GM18517 (cell line): ENCODE results near the gene SLX9.

Experiments
- ATAC-seq: cut with Tn5 transposase; IDR thresholded peaks from one replicate; pipeline ENCODE4 v1.9.1; 2021; ENCODE audit warnings: mild to moderate bottlenecking, moderate library complexity; ENCODE audit not compliant: unreplicated experiment

The SLX9 gene

DNA sequence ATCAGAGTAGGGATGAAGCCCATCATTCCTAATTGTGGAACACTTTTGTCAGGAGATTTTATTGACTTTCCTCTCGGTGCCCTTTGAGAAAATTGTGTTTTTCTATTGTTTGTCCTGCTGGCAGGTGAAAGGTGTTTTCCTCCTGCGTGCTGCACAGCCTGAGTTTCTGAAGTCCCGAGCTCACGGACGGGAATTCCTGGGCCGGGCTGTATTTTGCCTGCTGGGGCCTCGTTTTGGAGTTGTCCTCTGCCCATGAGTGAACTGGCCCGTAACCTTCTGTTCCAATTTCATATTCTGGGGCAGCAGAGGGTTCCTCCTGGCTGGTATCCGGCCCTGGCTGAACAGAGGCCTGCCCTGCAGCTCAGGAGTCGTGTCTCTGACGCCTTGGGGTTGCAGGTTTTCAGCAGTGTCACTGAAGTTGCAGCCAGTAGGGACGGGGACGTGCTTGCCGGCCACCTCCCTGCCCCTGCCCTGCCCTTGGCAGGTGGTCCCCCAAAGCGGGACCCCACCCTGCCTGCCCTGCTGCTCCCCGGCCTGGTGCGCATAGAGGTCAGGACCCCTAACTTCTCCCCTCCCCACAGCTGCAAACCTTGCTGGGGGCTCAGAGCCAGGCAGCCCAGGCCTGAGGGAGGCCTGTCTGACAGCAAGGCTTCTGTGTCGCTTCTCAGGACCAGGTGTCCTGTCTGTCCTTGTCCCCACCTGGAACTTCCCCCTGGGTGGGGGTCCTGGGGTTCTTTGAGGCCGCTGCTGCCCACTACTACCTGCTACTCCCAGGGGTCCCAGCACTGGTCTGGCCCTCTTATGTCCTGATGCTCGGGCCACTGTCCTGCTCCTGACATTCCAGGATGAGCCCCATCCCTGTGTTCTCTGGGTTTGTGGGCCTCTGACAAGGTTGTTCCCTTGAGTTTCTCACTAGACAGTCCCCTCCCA lies 49.0 kb downstream of the SLX9 start:
- no peak for ATAC-seq

DNA sequence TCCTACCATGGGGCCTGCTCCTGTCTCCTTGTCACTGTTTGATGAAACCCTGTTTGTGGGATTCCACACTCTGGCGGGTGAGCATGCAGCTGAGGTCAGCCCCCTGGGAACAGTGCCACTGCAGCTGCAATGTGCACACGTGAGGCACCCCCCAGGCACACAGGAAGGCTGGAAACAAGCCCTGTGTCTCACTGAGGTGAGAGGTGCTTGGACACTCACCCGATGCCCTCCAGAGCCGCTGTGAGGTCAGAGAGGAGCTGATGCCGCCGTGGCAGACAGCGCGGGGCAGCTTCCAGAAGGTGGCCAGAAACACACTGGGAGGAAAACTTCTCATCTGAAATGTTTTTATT lies 49.7 kb downstream of the SLX9 start:
- no peak for ATAC-seq

DNA sequence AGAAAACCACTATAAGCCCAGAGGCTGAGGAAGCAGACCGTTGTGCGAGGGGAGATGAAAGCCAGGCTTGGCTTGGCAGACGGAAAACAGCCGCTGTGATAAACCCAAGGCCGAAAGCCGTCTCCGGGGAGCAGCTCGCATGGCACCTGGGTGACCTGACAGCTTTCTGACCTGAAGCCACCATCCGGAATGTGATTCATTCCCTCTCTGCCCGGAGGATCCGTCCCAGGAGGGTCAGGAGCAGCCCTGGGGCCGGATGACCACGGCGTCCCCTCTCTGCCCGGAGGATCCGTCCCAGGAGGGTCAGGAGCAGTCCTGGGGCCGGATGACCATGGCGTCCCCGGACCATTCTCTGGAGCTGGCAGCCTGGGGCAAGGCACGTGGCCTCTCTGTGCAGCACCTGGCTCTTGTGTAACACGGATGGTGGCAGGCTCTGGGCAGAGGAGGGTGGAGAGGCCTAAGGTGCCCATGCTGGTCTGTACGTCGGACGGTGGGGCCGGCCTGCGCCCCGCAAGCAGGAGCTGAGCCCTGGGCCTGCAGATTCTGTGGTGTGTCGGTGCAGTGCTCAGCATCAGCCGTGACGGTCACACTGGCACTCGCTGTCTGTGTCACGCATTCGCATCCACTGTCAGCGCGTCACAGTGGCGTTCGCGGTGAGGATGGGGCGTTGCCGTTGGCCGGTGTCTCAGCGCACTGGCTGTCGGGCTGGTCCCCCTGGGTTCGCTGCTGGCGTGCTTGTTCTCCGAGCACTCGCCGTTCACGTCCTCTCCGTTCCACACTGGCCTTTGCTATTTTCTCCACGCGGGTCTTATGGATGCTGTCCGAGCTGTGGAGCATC lies 50.3 kb downstream of the SLX9 start:
- no peak for ATAC-seq

DNA sequence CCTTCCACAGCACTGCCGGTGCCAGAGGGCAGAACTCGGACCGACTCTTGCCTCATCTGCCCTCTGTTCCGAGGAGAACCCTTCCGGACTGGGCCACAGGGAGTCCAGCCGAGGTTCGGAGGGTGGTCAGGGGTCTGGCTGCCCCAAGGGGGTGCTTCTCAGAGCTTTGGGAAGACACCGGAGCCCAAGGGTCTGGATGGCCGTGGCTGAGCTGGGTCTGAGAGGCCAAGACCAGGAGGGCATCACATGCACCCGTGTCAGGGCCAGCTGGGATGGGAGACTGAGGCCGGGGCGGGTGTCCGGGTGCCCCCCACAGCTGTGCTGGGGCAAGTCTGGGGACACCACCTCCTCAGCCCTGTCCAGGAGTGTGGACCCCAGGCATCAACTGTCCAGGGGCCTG lies 51.1 kb downstream of the SLX9 start:
- no peak for ATAC-seq

DNA sequence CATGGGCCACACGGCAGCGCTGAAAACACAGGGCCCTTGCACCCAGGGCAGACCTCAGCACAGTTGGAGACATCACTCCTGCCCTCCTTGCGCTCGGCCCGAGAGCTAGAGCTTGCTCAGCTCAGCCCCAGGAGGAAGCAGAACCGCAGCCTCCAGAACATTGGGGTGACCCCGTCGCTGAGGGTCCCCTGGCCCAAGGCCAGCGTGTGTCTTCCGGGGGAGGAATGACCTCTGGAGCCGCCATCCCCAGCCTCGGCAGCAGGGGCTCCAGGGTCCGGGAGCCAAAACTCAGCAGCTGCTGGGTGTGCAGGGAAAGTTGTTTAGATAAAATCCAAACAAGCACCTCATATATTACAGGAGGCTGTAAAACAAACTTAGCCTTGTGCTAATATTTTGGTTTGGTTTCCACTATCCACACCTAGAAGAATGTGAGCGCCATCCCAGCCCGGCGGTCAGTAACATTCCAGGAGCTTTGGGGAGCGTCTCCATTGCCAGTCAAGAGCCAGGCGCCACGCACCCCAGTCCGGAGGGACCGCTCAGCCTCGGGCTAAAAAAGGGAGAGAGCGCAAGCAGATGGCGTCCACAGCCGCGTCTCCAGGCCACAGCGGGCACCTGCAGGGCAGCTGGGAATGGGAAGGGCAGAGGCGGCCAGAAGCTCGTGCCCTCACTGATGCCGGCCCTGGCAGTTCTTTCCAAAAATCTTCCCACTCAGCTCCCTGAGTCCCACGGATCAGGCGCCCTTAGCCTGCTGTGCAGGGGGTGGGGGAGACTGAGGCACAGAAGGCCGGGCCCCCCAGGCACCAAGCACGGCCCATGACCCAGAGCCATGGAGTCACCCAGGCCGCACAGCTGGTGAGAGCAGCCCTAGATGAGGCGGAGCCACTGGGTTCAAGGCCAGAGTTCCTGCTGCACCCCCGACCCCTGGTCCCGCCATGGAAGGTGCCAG lies 52.0 kb downstream of the SLX9 start:
- no peak for ATAC-seq

DNA sequence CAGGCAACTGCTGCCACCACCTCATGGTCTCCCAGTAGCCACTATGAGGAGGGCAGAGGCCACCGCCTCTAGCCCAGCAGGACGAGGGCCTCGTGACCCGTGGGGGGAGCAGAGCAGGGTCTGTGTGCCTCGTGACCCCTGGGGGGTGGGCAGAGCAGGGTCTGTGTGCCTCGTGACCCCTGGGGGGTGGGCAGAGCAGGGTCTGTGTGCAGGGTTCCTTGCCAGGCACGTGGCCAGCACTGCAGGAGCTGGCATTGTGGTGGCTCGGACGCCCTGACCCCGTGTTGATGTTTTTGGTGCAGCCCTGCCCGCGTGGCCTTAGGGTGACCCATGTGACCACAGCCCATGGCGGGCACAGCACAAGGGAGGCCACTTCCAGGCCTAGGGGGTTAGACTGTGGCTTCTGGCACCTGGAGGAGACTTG lies 52.8 kb downstream of the SLX9 start:
- no peak for ATAC-seq

DNA sequence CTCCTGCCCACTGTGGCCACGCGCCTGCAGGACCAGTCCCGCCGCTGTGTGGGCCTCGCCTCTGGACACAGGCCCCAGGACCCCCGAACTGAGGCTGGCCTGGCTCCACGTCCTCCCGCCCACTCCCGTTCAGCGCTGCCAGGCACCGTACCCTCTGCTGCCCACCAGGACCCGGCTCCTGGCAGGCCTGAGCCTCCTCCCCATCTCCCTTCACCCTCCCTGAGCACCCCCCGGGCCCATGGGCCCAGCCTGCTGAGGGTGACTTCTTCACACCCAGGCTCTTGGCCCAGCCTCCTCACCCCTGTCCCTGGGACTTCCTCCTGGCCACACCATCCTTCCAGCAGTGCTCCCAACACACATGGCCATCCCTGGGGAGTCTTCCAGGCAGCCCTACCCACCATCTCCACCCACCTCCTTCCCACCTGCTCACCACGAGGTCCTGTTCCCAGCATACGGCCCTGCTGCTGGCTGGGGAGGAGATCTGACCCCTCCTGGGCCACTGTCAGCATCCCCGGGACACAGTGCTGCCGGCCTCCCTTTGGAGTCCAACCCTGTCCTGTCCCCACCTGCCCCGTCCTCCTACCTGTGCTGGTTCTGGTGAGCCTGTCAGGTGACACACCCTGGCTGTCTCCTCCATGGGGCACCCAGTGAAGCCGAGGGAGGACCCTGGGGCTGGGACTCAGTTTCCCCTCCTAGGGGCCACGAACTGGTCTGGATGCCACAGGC lies 53.7 kb downstream of the SLX9 start:
- no peak for ATAC-seq

DNA sequence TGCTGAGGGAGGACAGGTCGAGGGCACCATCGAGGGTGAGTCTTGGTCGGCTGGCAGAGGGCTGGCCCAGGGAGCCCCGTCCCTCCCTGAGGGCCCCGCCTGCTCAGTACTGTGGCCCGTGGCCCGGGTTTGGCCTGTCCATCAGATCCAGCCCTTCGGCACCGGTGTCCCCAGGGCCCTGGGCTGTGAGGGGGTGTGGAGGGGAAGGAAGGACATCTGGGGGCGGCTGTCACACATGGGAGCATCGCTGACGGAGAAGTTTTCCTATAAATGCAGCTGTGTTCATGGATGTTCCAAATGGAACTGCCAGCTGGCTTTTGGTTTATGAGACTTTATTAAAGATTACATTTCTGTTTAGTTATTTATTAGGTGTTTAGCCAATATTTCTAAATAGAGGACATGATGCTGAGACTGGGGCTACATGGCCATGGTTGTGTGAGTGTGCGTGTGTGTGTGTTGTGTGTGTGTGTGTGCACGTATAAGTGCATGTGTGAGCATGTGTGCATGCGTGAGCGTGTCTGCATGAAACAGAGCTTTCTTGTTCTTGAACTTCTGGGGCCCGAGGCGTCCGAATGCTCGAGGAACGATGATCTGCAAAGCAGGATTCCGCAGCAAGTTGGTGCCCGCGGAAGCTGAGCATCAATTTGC lies 54.3 kb downstream of the SLX9 start:
- ATAC-seq, result no peak

DNA sequence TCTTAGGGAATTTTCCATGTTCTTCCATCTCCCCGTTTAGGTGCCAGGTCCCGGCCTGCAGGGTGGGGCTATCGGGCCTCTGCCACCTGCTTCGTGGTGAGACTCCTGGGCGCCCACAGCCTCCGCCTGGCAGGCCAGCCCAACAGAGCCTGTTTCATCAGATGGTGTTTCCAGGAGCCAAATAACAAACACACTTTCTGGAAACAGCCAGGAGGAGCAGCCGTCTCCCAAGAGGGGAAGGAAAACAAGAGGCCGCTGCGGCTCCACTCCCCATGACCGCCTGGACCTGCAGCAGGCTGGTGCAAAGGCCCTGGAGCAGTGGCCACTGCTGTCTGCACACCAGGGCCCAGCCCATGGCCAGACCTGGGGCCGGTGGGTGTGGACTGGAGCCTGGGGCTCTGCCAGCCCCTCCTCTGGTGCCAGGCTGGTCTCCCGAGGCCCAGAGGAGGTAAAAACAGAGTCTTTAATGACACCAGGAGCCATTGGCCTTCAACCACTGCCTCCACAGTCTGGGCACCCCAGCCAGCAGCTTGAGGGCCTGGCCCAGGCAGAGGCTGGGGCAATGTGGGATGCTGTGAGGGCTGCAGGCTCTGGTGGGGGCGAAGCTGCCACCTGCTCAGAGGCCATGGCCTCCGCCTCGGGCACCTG lies 55.0 kb downstream of the SLX9 start:
- ATAC-seq, result no peak

DNA sequence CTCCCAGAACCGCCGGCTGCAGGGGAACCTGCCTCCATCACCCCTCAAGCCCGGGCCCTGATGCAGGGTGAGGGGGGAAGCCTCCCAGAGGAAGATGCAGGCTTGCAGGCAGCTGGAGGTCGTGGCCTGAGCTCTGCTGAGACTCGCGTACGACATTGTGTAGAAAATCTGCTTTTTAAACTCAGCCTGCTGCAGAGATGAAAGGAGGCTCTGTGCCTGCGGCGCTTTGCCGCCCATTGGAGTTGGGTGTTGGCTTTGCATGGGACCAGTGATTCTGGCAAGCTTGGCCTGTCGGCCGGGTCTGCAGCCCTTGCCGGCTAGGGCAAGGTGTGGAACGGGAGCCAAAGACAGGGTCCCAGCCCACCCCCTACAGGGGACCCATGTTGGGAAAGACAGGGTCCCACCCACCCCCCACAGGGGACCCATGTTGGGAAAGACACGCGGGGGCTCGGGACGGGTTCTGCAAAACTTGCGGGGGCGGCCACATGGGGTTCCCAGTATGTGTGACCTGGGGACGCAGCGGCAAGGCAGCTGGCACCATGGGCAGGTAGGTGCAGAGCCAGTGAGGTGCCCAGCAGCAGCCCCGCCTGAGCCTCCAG lies 55.6 kb downstream of the SLX9 start:
- no peak for ATAC-seq

DNA sequence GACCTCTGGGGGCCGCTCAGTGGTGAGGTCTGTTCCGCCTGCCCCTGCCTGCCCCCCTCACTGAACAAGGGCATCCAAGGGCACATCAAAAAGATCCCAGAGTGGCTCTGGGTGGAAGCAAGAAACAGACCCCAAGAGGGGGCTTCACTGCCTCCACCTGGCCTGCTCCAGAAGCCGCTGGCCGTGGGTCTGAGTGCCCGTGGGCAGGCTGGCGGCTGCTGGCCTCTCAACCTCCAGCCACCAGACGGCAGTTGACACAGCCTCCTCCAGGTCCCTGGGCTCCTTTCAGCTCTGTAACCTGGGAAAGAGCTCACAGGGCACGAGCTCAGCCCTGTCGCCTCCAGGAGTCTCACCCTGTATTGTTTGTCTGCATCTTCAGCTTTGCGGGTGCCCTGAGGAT lies 56.3 kb downstream of the SLX9 start:
- ATAC-seq, result no peak

DNA sequence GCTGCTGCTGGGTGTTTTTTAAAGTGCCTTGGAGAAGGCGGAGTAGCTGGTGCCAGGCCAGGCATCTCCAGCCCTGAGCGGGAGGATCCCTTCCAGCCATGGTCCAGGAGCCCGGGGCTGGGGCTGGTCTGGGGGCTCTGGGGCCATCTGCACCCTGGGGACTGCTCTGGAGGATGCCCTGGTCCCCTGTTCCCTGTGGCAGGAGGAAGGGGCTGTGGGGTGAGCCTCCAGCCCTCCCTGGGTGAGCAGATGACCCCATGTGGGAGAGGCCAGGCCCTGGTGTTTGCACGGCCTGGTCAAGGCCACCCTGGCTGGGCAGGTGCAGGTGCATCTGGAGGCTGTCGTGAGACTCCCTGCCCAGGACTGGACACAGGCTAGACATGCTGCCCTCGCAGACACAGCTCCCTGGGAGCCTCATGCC lies 56.7 kb downstream of the SLX9 start:
- no peak for ATAC-seq

DNA sequence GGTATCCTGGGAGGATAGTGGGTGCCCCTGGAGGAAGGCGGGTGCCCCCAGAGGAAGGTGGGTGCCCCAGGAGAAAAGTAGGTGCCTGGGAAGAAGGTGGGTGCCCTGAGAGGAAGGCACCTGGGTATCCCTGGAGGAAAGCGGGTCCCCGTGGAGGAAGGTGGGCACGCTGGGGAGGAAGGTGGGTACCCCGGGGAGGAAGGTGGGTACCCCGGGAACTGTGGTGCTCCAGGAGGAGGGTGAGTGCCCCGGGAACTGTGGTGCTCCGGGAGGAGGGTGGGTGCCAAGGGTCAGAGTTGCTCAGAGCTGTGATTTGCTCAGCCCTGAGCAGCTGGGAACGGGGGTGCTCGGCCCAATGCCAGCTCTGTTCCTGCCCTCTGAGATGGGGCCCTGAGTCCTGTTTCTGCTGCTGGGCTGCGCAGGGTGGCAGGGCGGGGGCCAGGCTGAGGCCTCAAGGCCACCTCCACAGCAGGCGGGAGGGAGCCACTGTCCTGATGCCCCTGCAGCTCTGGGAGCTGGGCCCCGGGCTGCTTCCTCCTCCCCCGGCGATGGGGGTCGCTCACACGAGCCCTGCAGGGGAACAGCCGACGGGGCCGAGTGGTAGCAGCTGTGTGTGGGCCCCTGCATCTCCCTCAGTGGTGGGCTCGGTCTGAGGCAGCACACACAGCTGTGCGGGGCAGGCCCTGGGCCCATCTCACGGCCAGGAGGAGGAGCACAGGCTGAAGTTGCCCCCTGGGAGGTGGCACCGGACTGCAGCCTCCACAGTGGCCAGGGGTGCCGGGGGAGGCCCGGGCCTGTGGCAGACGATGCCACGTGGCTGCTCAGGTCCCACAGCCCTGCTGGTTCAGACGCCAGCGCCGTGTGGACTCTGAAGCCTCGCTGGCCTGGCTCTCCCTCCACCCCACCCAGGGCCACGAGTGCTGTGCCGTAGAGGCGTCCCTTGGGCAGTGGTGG lies 57.4 kb downstream of the SLX9 start:
- ATAC-seq, result no peak

DNA sequence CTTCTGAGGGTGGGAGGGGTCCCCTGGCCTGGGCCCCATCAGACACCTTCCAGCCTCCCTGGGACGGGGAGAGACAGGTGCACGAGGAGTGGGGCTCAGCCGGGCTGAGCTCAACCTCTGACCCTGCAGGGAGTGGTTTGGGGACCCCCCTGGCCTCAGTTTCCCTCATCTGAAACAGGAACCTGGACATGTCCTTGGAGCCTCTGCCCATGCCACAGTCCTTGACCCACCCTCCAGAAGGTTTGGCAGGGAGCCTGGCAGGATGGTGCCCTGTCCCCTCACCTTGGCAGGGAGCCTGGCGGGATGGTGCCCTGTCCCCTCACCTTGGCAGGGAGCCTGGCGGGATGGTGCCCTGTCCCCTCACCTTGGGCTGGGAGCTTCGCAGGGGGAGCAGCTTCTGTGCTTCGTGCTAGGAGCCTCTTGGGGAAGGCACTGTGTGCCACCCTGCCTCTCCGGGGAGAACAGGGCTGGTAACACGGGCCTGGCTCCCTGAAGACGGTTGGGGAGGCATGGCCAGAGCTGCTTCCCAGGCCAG lies 58.3 kb downstream of the SLX9 start:
- ATAC-seq, result no peak

DNA sequence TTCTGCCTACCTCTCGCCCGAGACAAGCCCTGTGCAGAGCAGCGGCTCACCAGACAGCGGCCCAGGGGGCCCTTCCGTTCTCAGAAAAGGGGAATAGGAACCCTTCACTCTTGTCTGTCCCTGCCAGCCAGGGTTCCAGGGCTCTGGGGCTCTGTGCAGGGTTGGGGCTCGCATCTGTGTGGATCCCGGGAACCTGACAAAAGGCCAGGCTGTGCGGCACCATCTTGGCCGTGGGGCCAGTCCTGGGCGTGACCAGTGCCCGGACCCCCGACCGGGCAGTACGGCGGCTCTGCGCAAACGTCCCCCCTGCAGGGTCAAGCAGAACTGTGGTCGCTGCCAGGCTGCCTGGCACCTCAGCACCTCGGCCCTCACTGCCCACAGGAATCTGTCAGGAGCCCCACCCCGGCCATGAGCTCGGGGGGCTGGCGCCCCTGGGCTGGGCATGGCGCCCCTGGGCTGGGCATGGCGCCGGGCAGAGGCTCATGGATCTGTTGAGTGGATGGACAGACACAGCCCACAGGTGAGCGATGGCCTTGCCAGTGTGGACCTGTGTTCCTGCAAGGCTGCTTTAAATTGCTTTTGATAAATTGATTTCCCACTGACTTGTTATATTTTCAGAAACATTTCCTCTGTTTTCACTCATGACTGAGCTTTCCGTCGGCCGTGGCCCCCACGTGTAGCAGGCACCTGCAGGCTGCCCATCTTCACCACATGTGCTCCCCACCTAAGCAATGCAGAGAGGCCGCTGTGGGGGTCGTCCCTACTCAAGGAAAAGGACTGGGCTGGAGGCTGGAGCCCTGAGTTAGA lies 59.0 kb downstream of the SLX9 start:
- ATAC-seq, result no peak

DNA sequence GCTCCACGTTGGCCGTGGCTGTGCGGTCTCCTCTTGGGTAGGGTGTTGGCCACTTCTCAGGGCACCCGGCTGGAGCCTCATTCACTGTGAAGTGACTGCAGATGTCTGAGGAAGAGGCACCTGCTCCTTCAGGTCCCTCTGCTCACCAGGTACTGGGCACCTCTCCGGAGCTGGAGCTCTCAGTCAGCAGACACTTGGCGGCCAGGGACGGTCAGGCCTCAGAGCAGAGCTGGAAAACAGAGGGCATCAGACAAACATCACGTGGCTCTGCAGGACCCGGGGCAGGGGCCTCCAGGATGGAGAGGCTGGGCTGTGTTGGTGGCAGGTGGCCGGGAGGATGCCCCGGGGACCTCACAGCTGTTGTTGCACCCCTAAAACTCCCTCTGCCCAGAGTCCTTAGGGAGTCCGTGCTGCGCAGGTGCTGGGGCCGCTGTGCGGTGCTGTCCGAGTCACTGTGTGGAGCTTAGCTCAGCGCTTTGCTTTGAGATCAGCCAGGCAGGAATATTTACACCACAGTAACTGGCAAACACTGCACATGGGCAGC lies 59.7 kb downstream of the SLX9 start:
- no peak for ATAC-seq
